ENCODE data around the gene NAA10. TPM values are rescaled to one million over a fixed set of nuclear protein-coding genes. Genes with fewer than 3 reads are reported as not detected.

The NAA10 gene
- total and polyA plus RNA-seq, 4 donors = 33.1 to 146 (median 104) TPM

DNA sequence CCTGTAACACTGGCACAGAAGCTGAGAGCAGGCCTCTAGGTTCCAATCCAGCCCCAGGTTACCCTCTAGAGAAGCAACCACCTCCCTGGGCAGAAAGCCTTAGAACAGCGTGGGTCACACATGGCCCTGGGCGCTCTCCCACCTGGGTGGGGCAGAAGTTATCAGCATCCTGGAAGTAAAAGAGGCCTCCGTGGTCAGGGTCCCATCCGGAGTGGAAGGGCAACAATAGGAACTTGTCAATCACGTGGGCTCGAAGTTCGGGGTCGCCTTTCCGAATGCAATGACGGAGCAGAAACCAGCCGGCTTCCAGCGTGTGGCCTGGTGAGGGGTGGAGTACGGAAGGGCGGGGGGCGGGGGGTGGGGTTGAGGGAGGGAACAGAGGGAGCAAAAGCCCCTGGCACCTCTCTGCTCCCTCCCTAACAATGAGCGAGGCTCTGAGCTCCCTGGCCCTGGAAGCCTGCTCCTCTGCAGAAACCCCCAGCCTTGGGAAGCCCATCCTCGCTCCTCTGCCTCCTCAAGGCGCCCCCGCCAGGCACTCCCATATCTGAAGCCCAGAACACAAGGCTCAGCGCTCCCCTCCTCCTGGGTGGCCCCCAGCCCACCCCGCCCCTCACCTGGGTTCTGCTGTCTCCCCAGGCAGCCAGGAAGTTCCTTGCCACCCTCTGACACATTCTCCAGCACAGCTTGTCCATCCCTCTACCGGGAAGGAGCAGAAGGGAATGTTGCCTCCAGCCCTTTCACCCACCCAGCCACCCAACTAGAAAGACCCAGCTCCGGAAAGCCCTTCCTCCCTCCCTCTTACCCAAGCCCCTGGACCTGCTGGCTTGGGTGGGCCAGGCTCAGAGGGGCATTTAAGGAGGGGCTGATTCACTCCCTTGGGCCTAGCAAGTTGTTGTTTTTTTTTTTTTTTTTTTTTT lies 6.8 kb upstream of the NAA10 start:
- H3K4me1 ChIP-seq (ENCODE audit: control insufficient read depth in 5 of 5, insufficient read depth in 5 of 5, low read length in 5 of 5) = peaks cover 0 to 4% (median 0%) of the 10 kb centered on the region in 5 donors
- DNase-seq = no peak
- TF ChIP-seq, protein P1, sequence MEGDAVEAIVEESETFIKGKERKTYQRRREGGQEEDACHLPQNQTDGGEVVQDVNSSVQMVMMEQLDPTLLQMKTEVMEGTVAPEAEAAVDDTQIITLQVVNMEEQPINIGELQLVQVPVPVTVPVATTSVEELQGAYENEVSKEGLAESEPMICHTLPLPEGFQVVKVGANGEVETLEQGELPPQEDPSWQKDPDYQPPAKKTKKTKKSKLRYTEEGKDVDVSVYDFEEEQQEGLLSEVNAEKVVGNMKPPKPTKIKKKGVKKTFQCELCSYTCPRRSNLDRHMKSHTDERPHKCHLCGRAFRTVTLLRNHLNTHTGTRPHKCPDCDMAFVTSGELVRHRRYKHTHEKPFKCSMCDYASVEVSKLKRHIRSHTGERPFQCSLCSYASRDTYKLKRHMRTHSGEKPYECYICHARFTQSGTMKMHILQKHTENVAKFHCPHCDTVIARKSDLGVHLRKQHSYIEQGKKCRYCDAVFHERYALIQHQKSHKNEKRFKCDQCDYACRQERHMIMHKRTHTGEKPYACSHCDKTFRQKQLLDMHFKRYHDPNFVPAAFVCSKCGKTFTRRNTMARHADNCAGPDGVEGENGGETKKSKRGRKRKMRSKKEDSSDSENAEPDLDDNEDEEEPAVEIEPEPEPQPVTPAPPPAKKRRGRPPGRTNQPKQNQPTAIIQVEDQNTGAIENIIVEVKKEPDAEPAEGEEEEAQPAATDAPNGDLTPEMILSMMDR (IDR thresholded peaks at IDR 0.05; ENCODE audit: control extremely low read depth, extremely low read depth) = no peak
- H3K9ac ChIP-seq (ENCODE audit: insufficient read depth in 1 of 2, low read length in 2 of 2) = no peak overlapping the region
- H3K9me3 ChIP-seq (ENCODE audit: control insufficient read depth in 4 of 4, insufficient read depth in 3 of 4, low read length in 3 of 4) = peaks cover 0 to 3% (median 0%) of the 10 kb centered on the region in 4 donors
- H3K27me3 ChIP-seq (ENCODE audit: control insufficient read depth in 3 of 3, insufficient read depth in 3 of 3, low read length in 2 of 3) = no peaks in the 10 kb centered on the region
- WGBS, 2 donors = 14 to 38% methylated on average over 15 to 23 of the region's 23 CpGs
- H3K4me3 ChIP-seq = no peak overlapping the region
- H3K36me3 ChIP-seq (ENCODE audit: control insufficient read depth in 4 of 4, insufficient read depth in 4 of 4, low read length in 4 of 4) = peaks cover 0 to 7% (median 0%) of the 10 kb centered on the region in 4 donors
- ATAC-seq (ENCODE audit: insufficient read depth, low FRiP score) = no peak
- no peak overlapping the region for H3K27ac ChIP-seq (ENCODE audit: low read depth in 1 of 2, low read length in 1 of 2)

DNA sequence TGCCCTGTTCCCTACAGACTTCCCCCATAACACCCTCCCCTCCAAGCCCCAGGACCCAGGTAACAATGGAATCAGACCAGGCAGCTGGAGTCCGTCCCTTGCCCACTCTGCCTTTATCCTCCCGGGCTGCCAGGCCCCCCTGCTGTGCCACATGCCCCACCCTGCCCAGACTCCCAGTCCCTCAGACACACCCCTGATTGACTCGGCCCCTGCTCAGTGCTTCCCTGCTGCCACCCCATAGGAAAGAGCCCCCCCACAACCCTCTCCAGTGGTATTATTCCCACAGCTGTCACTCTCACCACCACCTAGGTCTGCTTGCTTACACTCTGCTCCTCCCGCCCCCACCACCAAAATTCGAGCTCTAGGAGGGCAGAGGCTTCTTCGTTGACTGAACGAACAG lies 4.7 kb upstream of the NAA10 start:
- Histone ChIP-seq H3K9ac (ENCODE audit: insufficient read depth in 1 of 2, low read length in 2 of 2) (no peak overlapping the region), H3K36me3 (ENCODE audit: control insufficient read depth in 4 of 4, insufficient read depth in 4 of 4, low read length in 4 of 4) (peaks cover 0 to 7% (median 0%) of the 10 kb centered on the region in 4 donors), H3K27ac (ENCODE audit: low read depth in 1 of 2, low read length in 1 of 2) (no peak overlapping the region), H3K9me3 (ENCODE audit: control insufficient read depth in 4 of 4, insufficient read depth in 3 of 4, low read length in 3 of 4) (peaks cover 0 to 3% (median 0%) of the 10 kb centered on the region in 4 donors), H3K4me1 (ENCODE audit: control insufficient read depth in 5 of 5, insufficient read depth in 5 of 5, low read length in 5 of 5) (peaks cover 0 to 4% (median 0%) of the 10 kb centered on the region in 5 donors), H3K27me3 (ENCODE audit: control insufficient read depth in 3 of 3, insufficient read depth in 3 of 3, low read length in 2 of 3) (no peaks in the 10 kb centered on the region), H3K4me3 (no peak overlapping the region)
- ATAC-seq (ENCODE audit: insufficient read depth, low FRiP score) (no peak), DNase-seq (no peak)
- TF ChIP-seq, protein P1 (IDR thresholded peaks at IDR 0.05; ENCODE audit: control extremely low read depth, extremely low read depth) = no peak
- WGBS, 2 donors = 63 to 71% methylated on average over 7 of the region's 7 CpGs

DNA sequence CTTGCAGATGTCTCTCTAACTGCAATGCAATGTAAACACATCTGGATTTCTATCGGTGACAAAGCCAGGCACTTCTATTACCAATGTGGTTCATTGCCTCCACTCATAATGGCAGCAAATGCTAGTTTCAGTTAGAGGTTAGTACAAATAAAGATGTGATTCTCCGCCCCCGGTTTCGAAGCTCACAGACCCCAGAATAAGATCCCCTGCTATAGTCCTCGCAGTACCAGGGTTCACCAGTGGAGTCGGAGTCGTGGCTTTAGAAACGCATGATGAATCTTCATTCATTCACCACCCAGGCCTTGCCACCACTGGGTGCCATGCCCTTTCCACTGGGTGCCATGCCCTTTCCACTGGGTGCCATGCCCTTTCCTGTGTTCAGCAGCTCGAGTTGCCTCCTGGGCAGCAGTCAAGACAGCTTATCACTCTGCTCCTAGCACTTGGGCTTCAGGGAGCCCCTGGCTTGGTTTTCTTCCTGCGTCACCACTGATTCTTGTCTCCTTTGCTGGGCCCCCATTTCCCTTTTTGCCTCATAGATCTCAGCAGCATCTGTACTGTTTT lies 3.5 kb upstream of the NAA10 start:
- Histone ChIP-seq H3K9me3 (ENCODE audit: control insufficient read depth in 4 of 4, insufficient read depth in 3 of 4, low read length in 3 of 4) (peaks cover 0 to 3% (median 0%) of the 10 kb centered on the region in 4 donors), H3K9ac (ENCODE audit: insufficient read depth in 1 of 2, low read length in 2 of 2) (no peak overlapping the region), H3K36me3 (ENCODE audit: control insufficient read depth in 4 of 4, insufficient read depth in 4 of 4, low read length in 4 of 4) (peaks cover 0 to 7% (median 0%) of the 10 kb centered on the region in 4 donors), H3K4me1 (ENCODE audit: control insufficient read depth in 5 of 5, insufficient read depth in 5 of 5, low read length in 5 of 5) (peaks cover 0 to 8% (median 0%) of the 10 kb centered on the region in 5 donors), H3K4me3 (no peak overlapping the region), H3K27me3 (ENCODE audit: control insufficient read depth in 3 of 3, insufficient read depth in 3 of 3, low read length in 2 of 3) (no peaks in the 10 kb centered on the region), H3K27ac (ENCODE audit: low read depth in 1 of 2, low read length in 1 of 2) (no peak overlapping the region)
- ATAC-seq (ENCODE audit: insufficient read depth, low FRiP score) (no peak), DNase-seq (no peak)
- TF ChIP-seq, protein P1 (IDR thresholded peaks at IDR 0.05; ENCODE audit: control extremely low read depth, extremely low read depth) = no peak
- 73 to 84% methylated on average over 9 to 10 of the region's 10 CpGs for whole genome bisulfite sequencing, 2 donors

Data from lung (tissue), 12 donors.